Left lobe of liver (tissue), 2 donors: ENCODE results near the gene IQCE. TPM values are rescaled to one million over a fixed set of nuclear protein-coding genes. Genes with fewer than 3 reads are reported as not detected.
"Not testable (repeated sequence)": the region's sequence is repeated elsewhere in the genome, so short reads cannot be mapped to it uniquely, and the experiment has no call there.

Experiments
- ATAC-seq: fragments of 200-7000 bp; cut with Tn5 transposase; one replicate; pipeline ENCODE4 v1.9.1; 2020; ENCODE audit warnings: mild to moderate bottlenecking, moderate library complexity
- DNase-seq: peaks from one replicate; pipeline ENCODE4 v3.0.0-alpha.2; 2020; ENCODE audit warnings: low spot score
- total RNA-seq: library from RNA; stranded (reverse); gene quantifications from one replicate; pipeline ENCODE4 v1.2.1, GENCODE V29; 2021
- donor health status: DM: no; HTN: no; CAD: no; lungs with moderate emphysema.
- donor health status: DM: no; HTN: yes; CAD: no.

IQCE gene
- total RNA-seq, 1 donor from 2014 or later: 5.7 TPM

DNA sequence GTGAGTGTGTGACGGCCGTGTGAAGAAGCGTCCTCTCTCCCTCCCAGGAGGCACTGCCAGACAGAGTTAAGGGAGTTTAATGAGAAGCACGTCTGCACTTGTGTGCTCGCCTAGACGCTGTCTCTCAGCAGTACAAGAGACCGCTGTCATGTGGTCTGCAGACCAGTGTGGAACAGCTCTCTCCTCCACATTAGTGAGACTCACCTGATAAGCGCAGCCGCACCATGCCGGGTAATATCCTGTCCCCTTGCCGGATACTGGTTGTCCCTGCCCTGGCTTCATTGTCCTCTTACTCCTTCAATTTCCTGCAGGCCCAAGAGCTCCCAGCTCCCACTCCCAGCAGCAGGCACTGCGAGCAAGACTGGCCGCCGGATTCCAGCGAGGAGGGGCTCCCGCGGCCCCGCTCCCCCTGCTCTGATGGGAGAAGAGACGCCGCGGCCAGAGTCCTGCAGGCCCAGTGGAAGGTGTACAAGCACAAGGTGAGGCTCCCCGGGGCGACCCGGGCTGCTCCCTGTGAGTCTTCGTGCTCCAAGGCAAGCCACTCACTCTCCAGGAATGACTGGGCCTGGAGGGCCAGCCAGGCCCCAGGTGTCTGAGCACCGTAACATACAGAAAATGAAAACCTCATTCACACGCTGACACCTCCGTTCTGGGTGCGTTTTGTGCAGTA lies 39.5 kb downstream of the IQCE start:
- no peak for DNase-seq
- peak; percentile 33 for ATAC-seq

DNA sequence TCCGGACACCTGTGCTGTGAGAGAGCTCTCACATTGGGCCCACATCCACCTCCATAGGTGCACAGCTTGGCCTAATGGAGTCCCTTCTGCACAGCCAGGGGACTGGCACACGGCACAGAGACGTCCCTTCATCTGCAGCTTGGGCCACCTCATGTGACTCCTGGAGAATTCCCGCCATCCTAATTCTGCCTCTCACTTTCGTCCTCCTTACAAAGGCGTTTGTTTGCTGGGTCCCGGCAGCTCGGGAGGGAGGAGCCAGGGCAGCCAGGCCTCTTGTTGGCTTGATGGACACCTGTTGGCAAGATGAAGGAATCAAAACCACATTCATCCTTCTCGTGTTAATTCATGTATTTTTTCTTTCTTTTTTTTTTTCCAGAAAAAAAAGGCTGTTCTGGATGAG lies 42.3 kb downstream of the IQCE start:
- ATAC-seq: no peak

DNA sequence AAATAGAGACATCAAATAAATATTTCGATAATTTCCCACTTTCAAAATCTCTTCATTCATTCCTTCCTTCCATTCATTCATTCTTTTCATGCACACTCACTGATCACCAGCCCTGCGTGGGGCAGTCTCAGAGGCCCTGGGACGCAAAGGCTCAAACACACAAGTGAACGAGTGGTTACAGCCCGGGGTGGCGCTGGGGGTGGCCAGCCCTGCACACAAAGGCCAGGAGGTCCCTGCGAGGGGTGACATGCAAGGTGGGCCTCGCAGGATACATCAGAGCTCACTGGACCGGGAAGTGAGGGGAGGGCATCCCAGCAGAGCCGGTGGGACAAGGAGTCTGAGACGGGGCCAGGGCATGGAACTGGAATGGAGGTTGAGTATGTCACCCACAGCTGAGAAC lies 43.1 kb downstream of the IQCE start:
- DNase-seq (no peak), ATAC-seq (no peak)

More for the DNA sequence above, 42.3 kb downstream of the IQCE start:
- DNase-seq: no peak

DNA sequence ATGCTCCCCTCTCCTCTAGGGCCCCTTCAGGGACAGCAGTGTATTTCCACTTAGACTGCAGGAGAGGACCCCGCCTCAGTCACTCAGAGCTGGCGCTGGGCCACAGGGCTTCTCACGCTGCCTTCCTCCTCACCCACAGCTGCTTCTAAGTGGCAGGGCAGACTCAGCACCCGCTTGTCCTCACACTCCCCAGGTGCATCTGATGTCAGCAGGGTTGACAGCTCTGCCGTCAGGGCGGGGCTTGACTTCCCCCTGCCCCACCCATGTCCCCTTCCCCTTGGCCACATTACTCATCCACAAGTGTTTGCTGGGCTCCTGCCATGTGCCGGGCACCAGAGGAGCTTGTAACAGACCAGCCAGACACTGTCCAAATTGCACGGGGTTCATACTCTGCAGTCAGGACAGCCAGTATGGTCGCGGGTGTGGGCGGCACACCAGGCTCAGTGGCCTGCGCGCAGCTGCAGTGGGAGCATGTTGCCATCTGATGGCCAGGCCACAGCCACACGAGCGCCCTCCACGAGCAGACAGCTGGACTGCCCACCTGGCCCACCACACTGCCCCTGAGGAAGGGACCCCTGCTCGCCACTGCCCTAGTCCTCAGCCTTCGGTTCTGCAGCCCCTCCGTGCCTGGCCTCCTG lies 43.7 kb downstream of the IQCE start:
- DNase-seq: no peak

DNA sequence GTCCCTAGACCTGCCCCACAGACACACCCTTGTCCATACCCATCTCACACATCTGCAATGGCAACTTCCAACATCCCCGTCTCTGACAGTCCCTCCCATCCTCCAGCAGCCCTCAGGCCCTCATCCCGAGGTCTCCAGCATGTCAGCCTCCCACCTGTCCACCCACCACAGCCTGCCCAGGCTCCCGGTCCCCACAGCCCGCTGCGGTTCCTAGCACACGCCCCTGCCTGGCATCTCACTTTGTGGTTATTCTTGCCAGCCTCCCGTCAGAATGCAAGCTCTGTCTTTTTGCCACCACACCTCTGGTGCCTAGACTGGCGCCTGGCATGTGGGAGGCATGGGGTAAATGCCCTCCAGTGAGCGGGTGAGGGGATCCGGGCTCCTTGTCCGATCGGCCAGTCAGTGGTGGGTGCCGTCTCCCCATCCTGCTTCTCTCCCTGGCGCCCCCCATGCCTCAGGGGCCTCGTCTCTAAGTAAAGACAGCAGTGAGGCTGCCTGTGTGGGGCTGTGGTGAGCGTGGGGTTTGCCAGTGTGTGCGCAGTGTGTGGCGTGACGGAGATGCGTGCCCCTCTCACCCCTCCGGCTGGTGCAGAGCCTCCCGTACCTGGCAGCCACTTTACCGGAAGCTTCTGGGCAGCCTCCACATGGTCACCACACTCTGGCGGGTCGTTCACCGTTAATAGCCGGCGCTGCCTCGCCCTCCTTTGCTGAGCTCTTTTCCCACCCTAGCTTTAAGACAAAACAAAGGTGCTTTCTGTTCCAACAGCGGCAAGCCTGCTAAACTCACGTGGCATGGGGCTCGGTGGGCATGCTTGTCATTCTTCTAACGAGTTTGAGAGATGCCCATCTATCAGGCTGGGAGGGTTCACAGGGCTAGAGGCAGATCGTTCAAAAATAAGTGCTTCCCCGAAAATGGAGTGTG lies 44.5 kb downstream of the IQCE start:
- no peak for ATAC-seq
- no peak for DNase-seq

More for the DNA sequence above, 43.7 kb downstream of the IQCE start:
- ATAC-seq: no peak

DNA sequence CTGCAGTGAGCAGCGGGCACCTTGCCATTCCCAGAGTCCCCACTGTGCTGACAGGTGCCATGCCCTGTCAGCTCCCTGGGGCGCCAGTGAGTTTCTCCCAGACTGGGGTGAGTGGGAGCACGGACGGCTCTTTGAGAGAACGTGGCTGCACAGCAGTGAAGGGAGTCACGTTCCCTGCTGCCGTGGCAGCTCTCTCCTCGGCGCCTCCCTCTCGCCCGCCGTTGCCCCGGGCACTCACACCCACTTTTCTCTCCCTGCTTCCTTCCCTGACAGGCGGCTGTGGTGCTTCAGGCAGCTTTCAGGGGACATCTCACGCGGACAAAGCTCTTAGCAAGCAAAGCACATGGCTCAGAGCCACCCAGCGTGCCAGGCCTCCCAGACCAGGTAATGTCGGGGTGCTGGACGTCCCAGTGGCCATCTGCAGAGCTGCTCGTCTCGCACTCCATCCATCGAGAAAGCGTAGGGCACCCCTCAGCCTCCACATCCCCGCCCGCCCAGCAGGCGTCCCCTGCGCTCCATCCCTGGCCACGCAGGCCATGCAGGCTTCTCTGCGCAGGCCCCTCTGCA lies 45.9 kb downstream of the IQCE start:
- ATAC-seq (no peak), DNase-seq (no peak)

DNA sequence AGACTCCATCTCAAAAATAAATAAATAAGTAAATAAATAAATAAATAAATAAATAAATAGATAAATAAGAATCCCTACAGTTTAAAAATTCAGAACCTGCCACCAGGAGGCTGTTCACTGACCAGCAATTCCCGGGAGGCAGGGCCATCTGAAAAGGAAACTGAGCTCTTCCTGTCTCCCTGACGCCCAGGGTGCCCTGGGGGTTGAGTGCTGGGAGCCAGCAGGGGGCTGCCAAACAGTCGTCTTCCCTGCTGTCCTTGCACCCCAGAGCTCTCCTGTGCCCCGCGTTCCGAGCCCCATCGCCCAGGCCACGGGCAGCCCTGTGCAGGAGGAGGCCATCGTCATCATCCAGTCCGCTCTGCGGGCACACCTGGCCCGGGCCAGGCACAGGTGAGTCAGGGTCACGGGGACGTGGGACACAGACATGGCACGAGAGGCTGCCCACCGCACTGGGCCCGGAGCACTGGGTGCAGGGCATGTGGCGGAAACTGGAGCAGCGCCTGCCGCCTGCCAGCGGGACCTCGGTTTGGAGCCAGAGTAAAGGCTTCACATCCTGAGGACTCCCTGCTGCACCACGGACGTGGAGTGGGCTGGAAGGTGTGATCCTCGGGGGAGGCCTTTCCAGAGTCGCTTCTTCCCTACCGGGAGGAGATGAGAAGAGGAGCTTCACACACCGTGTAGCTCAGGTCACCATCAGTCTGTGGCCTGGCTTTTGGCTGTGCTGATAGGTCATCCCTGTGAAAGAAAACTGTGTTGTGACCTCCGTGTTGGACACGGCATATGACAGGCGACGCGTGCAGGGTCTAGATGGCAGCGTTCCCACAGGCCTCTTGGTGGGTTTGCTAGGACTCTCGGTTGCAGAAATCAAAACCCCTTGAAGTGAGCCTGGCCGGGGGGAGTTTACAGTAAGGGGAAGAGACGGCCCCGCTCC lies 47.1 kb downstream of the IQCE start:
- DNase-seq: no peak
- ATAC-seq: no peak

DNA sequence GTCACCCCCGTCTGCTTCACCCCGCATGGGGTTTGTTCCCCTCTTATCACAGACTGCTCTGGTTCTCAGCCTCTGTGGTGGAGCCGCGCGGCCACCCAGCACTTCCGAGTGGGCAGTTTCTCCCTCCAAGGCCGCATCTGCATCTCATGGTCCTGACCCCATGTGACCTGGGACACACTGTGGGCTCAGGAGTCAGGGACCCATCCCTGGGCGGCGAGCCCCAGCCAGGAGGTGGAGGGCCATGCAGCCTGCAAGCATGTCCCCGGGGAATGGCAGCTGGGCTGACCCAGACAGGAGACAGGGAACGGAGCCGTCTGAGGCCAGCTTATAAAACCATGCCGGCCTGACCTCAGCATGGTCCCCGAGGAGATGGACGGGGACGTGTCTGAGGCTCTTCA lies 47.8 kb downstream of the IQCE start:
- ATAC-seq: no peak
- DNase-seq: no peak

DNA sequence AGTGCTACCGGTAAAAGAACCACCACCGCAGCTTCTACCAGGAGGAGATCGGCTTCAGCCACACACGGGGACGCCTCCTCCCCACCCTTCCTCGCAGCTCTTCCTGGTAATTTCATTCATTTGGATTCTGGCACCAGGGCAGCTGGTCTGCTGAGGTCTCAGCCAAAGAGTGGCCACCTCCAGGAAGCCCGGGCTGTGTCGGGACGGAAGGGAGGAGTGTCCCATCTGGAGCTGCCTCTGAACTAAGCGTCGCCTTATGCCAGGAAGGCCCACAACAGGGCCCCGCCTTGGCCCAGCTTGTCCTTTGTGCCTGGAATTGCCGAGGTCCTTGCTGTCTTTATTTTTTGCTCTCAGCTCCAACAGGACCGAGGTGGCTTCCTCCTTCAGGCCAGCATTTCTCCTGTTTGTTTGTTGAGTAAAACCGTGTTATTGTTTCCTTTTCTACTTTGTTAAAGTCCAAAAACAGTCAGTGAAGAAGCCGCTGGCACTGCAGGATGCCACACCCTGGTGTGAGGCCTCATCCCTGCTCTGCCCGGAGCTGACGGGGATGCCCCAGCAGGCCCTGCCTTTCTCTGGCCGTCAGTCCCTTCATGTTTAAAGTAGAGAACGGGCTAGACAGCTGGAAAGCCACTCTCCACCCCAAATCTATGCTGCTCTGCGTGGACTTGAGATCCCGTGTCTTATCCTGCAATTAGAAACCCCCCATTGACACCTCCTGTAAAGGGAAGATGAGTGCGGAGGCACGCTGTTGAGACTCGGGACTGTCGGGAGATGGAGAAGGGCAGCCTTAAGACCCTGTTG lies 48.5 kb downstream of the IQCE start:
- peak; percentile 59 for ATAC-seq
- no peak for DNase-seq

DNA sequence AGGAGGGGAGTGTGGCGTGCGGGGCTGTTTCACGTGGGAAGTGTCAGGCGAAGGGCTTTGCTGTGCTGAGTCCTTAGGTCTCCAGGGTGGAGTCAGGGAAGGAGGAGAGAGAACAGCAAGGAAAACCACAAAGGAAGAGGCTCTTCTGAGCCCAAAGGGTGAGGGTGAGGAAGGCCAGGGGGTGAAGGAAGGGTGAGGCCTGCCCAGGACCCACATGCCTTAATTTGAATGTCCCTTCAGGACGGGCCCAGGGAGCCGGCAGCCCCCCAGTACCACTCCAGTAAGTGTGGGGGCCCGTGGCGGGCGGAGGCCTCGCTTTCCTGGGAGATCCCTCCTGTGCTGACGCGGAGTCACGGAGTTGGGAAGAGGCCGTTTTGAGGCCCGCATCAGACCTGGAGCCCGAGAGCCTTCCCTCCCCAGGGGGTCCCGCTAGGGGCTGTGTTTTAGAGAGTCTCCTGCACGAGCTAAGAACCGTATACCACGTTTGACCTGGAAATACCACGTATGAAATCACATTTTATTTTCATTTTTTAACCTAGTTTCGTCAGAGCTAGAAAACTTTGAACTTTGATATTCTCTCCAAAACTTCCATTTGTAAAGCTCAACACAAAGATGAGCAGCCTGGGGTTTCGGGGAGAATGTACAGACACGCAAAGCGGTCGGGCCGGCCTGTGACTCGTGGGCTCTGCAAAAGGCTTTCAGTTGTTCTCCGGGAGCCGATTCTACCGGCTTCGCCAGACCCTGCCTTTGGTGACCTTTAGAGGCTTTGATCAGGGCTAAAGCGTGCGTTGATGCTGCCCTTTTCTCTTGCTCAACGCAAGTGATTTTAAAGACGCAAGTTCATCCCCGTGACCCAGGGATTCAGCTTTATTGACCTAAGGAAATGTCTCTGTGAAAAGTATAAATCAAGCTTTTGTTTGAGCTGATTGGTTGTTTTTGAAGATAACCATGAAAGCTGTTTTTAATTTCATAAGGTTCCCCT lies 49.4 kb downstream of the IQCE start:
- no peak for ATAC-seq
- DNase-seq: no peak

DNA sequence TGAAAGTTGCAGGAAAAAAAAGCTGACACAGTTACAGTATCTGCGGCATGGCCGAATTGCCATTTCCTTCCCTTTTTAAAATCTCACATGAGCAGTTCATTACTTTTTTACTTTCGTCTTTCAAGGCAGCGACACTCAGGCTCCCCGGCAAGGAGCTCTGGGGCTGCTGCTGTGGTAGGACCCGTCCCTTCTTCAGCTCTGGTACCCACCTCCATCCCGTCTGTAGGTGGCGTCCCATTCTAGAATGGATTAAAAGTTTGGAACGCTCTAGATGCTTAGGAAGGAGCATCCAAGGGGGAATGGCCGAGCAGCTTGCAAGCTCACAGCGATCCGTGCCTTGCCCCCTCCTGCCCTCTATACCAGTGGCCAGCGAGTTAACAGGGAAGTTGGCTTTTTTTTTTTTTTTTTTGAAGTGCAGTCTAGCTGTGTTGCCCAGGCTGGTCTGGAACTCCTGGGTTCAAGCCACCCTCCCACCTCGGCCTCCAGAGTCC lies 50.2 kb downstream of the IQCE start:
- peak; percentile 52 for ATAC-seq
- DNase-seq: no peak

DNA sequence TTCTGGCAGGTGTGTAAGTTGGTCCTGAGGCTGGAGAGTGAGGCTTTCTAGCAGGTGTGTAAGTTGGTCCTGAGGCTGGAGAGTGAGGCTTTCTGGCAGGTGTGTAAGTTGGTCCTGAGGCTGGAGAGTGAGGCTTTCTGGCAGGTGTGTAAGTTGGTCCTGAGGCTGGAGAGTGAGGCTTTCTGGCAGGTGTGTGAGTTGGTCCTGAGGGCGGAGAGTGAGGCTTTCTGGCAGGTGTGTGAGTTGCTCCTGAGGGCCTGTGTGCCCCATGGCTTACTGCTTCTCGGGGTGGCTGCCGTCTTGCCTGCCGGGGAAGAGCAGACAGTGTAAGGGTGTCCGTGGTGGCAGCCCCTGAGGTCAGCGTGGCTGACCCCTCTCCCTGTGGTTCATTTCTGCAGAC lies 50.9 kb downstream of the IQCE start:
- not testable (repeated sequence) for DNase-seq, ATAC-seq

DNA sequence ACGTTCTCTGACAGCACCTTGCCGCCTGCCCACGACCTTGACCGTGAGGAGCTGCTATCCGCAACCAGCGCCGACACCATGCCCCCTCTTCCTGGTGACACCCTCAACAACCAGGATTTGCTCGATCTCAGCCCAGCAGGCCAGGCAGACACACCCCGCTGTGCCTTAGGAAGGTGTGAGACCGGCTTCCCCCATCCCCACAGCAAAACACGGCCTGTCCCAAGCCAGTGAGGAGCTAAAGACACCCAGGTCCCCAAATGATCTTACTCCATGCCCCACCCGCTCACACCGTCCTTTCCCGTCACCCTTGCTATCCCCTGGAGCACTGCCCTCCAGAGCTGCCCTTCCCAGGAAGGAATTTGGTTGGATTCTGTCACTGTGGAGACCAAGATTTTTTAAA lies 51.7 kb downstream of the IQCE start:
- no peak for ATAC-seq

DNA sequence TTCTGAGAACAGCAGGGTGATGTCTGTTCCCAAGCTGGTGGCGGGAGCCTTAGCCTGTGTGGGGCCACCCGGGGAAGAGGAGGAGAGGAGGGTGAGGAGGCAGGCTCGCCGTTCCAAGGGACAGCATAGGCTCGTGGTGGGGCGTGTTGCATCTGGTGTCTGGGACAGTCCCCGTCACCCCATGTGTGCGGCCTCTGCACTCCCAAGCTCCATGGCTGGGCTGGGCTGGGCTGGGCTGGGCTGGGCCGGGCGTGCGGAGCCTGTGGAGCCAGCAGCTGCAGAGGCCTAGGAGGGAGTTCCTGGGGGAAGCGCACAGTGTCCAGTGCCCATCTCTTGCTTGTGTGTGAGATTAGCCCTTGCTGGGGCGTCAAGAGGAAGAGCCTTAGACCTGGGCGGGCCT lies 52.1 kb downstream of the IQCE start:
- no peak for ATAC-seq
- no peak for DNase-seq

More for the DNA sequence above, 51.7 kb downstream of the IQCE start:
- DNase-seq: no peak

DNA sequence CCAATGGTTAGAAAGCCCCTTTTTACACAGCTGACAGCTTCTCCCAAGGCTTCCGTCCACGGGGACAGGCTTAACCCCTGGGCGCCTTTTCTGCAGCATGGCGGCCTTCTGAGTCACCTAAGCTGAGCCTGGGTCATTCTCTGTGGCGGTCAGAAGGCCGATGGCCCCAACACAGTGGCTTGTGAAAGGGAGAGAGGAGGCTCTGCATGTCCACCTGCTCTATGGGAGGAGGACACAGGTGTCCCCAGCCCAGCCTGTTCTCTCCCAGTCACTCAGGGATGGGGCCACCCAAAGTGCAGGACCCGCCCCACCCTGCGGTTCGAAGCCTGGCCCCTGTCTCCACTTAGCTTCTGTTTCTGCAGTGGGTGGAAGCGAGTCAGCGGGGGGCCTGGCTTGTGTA lies 52.6 kb downstream of the IQCE start:
- DNase-seq: no peak
- ATAC-seq: no peak

DNA sequence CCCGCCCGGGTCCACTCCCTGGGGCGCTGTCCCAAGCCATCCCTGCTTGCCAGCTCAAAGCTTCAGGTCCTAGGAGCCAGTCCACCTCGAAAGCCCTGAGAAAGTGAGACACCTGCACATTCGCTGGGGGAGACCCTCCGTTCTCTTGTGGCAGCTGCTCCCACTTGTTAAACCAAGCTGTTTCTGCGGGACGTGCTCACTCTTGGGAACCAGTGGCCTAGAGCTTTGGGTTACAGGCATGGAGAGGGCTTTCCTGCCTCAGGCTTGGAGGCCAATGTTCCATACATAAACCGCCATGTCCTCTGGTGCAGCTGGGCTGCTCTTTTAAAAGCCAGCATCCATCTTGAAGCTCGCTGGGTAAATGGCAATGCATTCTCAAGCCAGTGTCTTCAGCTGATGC lies 53.1 kb downstream of the IQCE start:
- ATAC-seq: no peak

DNA sequence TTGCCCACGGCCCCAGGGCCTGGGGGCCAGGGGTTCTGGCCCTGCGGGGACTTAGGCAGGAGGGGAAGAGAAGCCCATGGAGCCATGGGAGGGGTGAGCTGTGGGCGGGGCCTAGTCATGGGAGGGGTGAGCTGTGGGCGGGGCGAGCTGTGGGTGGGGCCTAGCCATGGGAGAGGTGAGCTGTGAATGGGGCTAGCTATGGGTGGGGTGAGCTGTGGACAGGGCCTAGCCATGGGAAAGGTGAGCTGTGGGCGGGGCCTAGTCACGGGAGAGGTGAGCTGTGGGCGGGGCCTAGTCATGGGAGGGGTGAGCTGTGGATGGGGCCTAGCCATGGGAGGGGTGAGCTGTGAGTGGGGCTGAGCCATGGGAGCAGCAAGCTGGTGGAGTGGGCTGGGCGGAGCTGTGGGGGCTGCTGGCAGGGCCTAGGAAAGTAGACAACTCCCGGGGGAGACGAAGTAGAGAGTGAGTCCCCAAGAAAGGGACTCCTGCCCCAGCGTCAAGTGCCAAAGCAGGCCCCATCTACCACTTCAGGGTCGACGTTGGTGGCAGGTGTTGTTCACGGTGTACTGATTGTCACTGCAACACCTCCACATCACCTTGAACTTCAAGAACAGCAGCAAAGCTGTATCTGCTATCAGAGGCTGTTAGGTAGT lies 53.8 kb downstream of the IQCE start:
- ATAC-seq (no peak), DNase-seq (no peak)

More for the DNA sequence above, 53.1 kb downstream of the IQCE start:
- DNase-seq: no peak
